GM10266 (cell line): ENCODE results near the gene RPL37A.

ENCODE experiments used
- DNase-seq: peaks from one replicate; pipeline ENCODE4 v3.0.0; 2012; ENCODE audit errors: extremely low spot score
- TF ChIP-seq, protein P1 (sequence below): IDR thresholded peaks from 2 replicates; pipeline ENCODE4 v1.5.1; 2012; ENCODE audit warnings: mild to moderate bottlenecking, low read depth; ENCODE audit not compliant: control insufficient read depth, insufficient read depth; ENCODE audit errors: missing control alignments

RPL37A gene

DNA sequence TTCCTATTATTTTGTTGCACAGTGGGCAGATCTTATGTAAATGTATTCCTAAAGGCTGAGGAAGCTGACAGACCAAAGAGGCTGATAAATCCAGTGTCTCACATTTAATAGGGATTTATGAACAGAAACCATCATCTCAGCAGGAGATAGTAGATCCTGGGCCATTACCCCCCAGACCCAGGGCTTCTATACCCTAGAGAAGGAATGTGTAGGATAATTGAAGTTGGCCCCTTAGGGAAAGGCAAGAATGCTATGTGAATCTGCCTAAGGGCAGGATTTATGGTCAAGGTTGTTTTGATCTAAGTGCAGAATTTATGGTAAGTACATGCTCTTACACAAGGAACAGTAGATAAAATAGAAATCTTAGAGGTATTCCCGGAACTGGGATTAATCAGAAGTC, 29.0 kb downstream of the RPL37A start:
- TF ChIP-seq, protein P1, sequence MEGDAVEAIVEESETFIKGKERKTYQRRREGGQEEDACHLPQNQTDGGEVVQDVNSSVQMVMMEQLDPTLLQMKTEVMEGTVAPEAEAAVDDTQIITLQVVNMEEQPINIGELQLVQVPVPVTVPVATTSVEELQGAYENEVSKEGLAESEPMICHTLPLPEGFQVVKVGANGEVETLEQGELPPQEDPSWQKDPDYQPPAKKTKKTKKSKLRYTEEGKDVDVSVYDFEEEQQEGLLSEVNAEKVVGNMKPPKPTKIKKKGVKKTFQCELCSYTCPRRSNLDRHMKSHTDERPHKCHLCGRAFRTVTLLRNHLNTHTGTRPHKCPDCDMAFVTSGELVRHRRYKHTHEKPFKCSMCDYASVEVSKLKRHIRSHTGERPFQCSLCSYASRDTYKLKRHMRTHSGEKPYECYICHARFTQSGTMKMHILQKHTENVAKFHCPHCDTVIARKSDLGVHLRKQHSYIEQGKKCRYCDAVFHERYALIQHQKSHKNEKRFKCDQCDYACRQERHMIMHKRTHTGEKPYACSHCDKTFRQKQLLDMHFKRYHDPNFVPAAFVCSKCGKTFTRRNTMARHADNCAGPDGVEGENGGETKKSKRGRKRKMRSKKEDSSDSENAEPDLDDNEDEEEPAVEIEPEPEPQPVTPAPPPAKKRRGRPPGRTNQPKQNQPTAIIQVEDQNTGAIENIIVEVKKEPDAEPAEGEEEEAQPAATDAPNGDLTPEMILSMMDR = no peak
- DNase-seq = no peak

DNA sequence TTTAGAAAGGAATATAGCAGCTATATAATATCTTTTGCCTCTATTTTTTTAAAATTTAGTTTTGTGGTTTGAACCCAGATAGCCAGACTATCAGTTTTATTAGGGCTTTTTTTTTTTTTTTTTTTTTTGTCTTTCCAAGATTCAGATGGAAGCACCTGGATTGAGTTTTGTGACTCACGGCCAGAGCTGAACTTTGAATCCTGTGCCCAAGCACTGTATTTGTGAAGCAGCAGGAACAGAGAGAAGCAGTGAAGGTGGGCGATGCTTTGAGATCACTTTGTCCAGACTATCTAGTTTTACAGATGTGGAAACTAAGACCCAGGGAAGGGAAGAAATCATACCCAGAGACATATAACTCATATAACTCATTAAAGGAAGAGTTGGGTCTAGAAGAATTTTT, 33.9 kb downstream of the RPL37A start:
- TF ChIP-seq, protein P1 = no peak

DNA sequence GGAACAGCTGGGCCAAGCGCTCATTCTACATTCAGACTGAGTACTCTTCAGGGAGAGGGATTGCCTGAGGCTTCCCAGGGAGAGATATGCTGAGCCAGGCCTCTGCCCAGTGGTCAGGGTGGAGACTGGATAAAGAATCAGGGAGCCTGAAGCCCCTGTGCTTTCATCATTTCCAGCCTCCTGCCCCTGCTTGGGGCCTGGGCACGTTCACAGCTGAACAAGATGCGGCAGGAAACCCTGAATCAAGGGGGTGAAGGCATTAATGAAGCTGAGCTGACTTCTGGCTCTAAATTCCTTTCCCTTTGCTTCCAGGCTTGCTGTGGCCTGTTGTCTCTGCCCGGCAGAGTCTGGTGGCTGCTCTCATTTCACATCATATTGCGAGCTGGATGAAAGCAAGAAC, 35.0 kb downstream of the RPL37A start:
- DNase-seq = no peak
- TF ChIP-seq, protein P1 = no peak

More for the DNA sequence above, 33.9 kb downstream of the RPL37A start:
- DNase-seq = no peak

DNA sequence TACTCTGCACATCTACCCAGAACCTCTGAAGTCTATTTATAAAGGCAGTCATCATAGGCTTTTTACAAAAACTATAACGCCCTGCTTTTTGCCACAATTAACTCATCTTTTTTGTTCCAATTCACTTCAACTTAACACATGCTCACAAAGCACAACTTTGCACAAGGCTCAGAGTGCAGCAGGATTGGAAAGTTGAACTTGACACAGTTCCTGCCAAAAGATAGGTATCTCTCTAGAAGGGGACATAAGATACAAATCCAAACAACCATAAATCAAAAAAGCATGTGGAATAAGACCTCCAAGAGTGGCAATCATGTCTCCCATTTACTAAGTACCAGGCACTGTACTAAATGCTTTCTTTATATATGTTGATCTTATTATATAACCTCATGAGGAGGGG, 36.2 kb downstream of the RPL37A start:
- no peak for DNase-seq
- TF ChIP-seq, protein P1 = no peak

DNA sequence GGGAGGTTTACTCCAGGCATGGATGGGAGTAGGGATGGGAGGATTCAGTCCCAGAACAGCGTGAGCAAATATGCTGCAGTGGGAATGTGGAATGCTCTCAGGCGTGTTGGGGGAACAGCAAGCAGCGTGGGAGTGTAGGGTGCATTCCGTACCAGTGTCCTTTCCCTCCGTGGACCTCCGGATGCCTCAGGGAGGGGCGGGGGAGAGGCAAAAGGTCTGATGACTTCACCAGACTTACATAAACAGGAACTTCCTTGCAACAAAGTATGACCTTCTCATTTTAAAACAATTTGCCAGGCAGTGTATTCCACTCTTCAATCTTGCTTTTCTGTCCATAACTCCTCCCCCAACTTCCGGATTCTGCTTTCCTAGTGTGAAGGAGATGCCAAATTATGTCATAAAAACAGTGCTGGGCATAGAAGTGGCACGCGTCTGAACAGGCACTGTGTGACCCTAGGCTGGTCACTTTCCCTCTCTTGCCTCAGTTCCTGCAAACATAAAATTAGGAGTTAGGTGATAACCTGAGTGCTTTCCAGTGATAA, 36.9 kb downstream of the RPL37A start:
- TF ChIP-seq, protein P1 = no peak
- DNase-seq = no peak

DNA sequence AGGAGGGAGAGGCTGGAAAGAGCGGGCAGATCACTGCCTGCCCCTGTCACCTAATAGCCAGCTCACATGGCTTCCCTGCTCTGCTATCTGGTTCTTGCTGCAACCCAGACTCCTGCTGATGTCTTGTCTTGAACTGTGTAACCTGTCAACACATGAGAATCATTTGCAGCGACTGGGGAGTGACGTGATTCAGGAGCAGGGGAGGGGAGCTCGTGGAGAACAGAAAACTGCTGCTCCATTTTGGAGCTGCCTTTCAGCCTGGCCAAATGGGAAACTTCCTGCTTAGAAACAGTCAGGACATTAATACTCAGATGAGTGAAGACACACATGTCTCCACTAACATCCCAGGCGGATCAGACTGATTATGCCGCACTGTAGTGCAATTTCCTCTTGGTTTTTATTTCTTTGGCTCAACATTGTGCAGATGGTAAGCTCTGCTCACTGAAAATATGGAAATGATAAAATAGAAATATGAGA, 38.1 kb downstream of the RPL37A start:
- TF ChIP-seq, protein P1 = no peak
- DNase-seq = no peak

DNA sequence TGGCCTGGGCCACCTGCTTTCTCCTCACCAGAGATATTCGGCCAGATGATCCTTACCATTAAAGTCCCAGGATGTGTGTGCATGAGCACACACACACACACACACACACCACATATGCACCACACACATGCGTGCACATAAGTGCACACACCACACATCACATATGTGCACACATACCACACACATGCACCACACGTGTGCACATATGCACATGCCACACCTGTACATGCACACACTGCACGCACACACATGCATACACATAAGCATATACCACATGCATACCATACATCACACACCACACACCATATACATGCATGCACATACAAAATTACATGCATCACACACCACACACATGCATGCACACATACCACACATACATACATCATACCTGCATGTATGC, 38.7 kb downstream of the RPL37A start:
- no peak for DNase-seq
- TF ChIP-seq, protein P1 = no peak
